22Rv1 (cell line): ENCODE measurements around the gene RCAN2.

ENCODE experiments used
- CTCF ChIP-seq: fragments of 450-650 bp; IDR thresholded peaks from 2 replicates; pipeline ENCODE4 v1.5.1; 2017; ENCODE audit warnings: mild to moderate bottlenecking
- ZFX ChIP-seq: fragments of 450-650 bp; IDR thresholded peaks from 2 replicates; pipeline ENCODE4 v1.6.1; 2017; ENCODE audit warnings: antibody characterized with exemption, borderline replicate concordance

- TF ChIP-seq CTCF (no peak), ZFX (no peak)
Measured at GRCh38 chr6:46293641-46294316, 197.5 kb downstream of the RCAN2 start.
